OCI-LY3 (cell line): Measurements from ENCODE around the gene SVIL.
"Not testable (repeated sequence)": the region's sequence is repeated elsewhere in the genome, so short reads cannot be mapped to it uniquely, and the experiment has no call there.

Experiments
- H2AFZ ChIP-seq: fragments of 200-600, 300-600 bp; shearing (Covaris generic); 2 replicates; pipeline ENCODE4 v1.6.0; 2014; ENCODE audit warnings: antibody characterized with exemption, low read depth, low read length
- H3K27ac ChIP-seq: fragments of 200-600, 300-600 bp; sonication (generic); 2 replicates; pipeline ENCODE4 v1.5.1; 2014; ENCODE audit warnings: mild to moderate bottlenecking, low read length, moderate library complexity, mixed read lengths
- H3K27me3 ChIP-seq: fragments of 200-600, 300-600 bp; sonication (generic); 2 replicates; pipeline ENCODE4 v1.6.1; 2014; ENCODE audit warnings: low read depth, low read length, mixed read lengths
- H3K36me3 ChIP-seq: fragments of 200-600, 300-600 bp; sonication (generic); replicated peaks from 2 replicates; pipeline ENCODE3; 2014; ENCODE audit warnings: low read depth, low read length, mixed read lengths
- H3K4me1 ChIP-seq: fragments of 300-600, 200-600 bp; sonication (generic); 2 replicates; pipeline ENCODE4 v1.6.1; 2014; ENCODE audit warnings: low read length, mixed read lengths
- H3K4me2 ChIP-seq: fragments of 200-600, 300-600 bp; sonication (generic); 2 replicates; pipeline ENCODE4 v1.6.1; 2014; ENCODE audit warnings: low read length, mixed read lengths
- H3K4me3 ChIP-seq: fragments of 300-600, 200-600 bp; sonication (generic); 2 replicates; pipeline ENCODE4 v1.5.1; 2014; ENCODE audit warnings: antibody characterized with exemption, mild to moderate bottlenecking, low read length, moderate library complexity
- H3K79me2 ChIP-seq: fragments of 300-600, 200-600 bp; shearing (Covaris generic); 2 replicates; pipeline ENCODE4 v1.6.1; 2014; ENCODE audit warnings: mild to moderate bottlenecking, low read length, mixed read lengths
- H3K9ac ChIP-seq: fragments of 300-600, 200-600 bp; shearing (Covaris generic); 2 replicates; pipeline ENCODE4 v1.6.0; 2014; ENCODE audit warnings: mild to moderate bottlenecking, low read length, moderate library complexity
- H3K9me3 ChIP-seq: fragments of 200-600, 300-600 bp; shearing (Covaris generic); 2 replicates; pipeline ENCODE4 v1.6.1; 2014; ENCODE audit warnings: low read length, mixed read lengths; ENCODE audit not compliant: insufficient read depth
- H4K20me1 ChIP-seq: fragments of 200-600, 300-600 bp; sonication (generic); 2 replicates; pipeline ENCODE4 v1.6.1; 2016; ENCODE audit warnings: low read length, mixed read lengths; ENCODE audit not compliant: insufficient read depth
- EZH2phosphoT487 ChIP-seq: fragments of 200-600 bp; shearing (Covaris generic); IDR thresholded peaks from 2 replicates; pipeline ENCODE4 v1.6.1; 2018; ENCODE audit warnings: antibody characterized with exemption, mixed run types, low read depth
- TF ChIP-seq, protein P1 (sequence below): fragments of 200-600, 300-600 bp; sonication (generic); IDR thresholded peaks from 2 replicates; pipeline ENCODE4 v1.5.1; 2014; ENCODE audit warnings: antibody characterized with exemption, low read length, low read depth

The SVIL gene

DNA sequence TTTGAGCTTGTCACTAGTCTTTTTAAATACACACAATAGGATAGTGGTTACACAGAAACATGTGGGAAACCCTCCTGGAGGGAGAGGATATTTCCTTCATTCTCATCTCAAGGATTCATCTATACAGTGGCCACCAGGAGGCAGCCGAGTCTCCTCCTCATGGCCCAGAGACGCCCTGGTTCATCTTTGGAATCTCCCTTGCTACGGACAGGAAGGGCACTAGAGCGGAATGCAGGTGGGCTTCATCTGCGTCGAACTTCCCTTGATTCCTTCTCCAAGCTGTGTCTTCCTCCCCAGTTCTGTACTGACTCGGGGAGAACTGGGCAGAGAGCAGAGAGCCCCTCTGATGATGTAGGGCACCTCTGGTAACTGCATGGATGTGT is 146.9 kb downstream of the SVIL start:
- not testable (repeated sequence) for H2AFZ ChIP-seq, H3K4me3 ChIP-seq, H3K9ac ChIP-seq, H3K27ac ChIP-seq, H3K79me2 ChIP-seq, H3K4me1 ChIP-seq, H3K27me3 ChIP-seq, H3K9me3 ChIP-seq, H4K20me1 ChIP-seq, H3K36me3 ChIP-seq
- H3K4me2 ChIP-seq = 0 out of 2 replicates have a peak overlapping the region, but pooled peaks have one; percentile 37
- TF ChIP-seq, protein P1, sequence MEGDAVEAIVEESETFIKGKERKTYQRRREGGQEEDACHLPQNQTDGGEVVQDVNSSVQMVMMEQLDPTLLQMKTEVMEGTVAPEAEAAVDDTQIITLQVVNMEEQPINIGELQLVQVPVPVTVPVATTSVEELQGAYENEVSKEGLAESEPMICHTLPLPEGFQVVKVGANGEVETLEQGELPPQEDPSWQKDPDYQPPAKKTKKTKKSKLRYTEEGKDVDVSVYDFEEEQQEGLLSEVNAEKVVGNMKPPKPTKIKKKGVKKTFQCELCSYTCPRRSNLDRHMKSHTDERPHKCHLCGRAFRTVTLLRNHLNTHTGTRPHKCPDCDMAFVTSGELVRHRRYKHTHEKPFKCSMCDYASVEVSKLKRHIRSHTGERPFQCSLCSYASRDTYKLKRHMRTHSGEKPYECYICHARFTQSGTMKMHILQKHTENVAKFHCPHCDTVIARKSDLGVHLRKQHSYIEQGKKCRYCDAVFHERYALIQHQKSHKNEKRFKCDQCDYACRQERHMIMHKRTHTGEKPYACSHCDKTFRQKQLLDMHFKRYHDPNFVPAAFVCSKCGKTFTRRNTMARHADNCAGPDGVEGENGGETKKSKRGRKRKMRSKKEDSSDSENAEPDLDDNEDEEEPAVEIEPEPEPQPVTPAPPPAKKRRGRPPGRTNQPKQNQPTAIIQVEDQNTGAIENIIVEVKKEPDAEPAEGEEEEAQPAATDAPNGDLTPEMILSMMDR = peak; percentile 34

DNA sequence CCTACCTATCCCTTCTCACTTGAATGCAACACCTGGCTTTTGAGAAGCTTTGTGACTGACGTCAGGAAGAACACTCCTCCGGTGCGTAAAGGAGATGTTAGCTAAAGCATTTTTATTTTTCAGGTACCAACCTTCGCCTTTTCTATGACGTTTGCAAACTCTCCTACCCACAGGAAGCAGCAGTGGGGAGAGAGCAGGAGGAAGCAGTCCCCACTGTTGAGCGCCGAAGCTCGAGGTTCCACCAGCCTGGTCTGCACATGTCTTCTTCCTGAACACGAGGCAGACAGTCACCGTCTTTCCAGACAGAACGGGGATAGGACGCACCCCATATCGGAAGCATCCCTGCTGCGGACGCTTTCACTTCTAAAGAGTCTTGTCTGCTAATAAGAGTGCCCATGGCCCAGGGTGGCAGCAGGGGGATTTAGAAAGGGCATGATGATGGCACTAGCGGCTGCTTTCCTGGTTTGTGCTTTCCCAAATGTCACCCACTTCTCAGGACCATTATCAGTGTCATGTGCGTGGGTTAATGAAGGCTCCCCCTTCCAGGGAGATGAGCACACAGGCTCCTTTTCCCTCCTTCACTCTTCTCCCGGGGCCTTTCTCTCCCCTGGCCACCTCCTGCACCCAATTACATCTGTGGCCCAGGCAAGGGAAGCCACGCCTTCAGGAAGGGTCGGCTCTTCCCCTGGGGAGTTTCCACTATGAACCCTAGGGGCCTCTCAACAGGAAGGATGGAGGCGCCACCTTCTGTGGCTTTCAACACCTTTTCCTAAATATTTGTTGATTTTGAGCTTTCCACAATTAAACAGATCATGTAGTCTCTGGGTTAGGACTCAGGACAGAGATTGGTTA is 147.5 kb downstream of the SVIL start:
- H3K9ac ChIP-seq, H3K79me2 ChIP-seq, H2AFZ ChIP-seq, H3K9me3 ChIP-seq, H3K4me1 ChIP-seq, H3K4me3 ChIP-seq, H3K27me3 ChIP-seq, H3K36me3 ChIP-seq, H3K4me2 ChIP-seq, H3K27ac ChIP-seq, H4K20me1 ChIP-seq: not testable (repeated sequence)

DNA sequence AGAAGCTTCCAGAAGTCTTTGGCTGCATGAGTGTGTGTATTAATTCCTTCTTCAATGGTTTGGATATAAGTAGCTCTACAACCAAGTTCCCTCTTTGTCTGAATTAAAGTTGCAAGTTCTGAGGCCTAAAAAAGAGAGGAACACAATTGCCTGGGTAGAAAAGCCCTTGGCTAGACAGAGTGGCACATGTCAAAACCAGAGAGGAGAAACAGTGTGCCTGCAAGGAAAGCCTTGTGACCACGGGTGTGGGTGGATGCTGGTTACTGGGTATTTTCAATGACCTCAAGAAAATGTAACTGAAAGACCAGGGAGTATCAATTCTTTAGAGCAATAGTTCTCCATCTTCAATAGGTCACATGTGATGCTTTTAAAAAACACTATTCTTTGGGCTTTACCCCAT is 148.3 kb downstream of the SVIL start:
- Histone ChIP-seq H3K27me3 (no peaks in the 10 kb centered on the region), H3K4me3 (no peak overlapping the region), H3K4me2 (no peak overlapping the region), H3K27ac (no peak overlapping the region), H3K9ac (no peak overlapping the region), H2AFZ (no peak overlapping the region), H3K4me1 (no peaks in the 10 kb centered on the region), H3K9me3 (no peaks in the 10 kb centered on the region), H3K79me2 (no peaks in the 10 kb centered on the region), H3K36me3 (no peaks in the 10 kb centered on the region), H4K20me1 (no peaks in the 10 kb centered on the region)
- TF ChIP-seq, protein P1 = no peak
- no peak for TF ChIP-seq EZH2phosphoT487

DNA sequence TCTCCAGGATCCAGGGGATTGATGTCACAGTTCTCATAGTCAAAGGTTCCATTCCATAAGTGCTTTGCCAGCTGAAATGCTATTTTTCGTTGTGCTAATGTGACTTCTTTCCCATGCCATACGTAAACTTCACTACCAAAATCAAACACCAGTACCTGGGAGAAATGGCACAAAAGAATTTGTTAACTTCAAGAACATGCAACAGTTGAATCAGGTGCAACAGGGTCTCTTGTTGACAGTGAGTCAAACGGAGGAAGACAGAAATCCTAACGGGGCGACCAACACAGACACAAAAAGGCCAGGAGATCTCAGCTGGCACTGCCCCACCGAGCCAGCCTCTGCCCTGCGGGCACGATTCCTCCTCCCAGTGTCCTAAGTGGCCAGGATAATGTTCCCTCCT is 150.1 kb downstream of the SVIL start:
- not testable (repeated sequence) for H2AFZ ChIP-seq, H3K4me3 ChIP-seq, H3K36me3 ChIP-seq, H3K27me3 ChIP-seq, H3K9ac ChIP-seq, H3K9me3 ChIP-seq, H3K27ac ChIP-seq, H3K79me2 ChIP-seq, H4K20me1 ChIP-seq, H3K4me1 ChIP-seq, H3K4me2 ChIP-seq

DNA sequence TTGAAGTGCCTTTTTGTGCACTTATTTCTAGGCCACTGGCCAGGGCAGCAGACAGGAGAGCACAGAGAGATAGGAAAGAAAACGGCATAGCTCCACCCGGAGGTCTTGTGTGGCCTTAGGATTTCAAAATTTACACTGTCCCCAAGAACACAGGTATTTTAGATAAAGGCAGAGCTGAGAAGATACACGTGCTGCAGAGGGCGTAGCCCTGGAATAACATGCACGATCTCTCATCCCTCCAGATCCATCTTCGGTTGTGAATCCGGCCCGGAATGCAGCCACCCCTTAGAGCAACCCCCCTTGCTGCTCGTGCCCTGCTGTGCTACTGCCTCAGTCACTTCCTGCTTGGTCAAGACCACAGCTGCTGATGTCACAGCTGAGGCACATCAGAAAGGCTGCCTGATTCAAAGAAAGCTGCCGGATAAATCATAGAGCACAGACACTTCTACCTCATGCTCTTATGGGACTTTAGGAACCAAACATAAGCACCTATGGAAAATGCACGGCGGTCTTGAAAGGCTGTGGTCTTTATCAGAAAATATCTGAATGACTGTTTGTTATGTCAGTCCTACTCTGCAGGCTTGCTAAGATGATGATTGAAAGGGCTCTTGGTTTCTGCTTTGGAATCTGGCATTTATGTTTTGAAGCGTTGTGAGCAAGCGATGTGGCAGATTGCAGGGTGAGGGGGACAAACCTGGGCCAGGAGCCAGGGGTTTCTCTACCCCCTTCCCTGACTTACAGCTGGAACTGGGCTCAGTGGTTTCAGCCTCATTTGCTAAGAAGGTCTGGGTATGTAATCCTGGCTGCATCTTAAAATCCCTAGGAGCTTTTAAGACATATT is 152.0 kb downstream of the SVIL start:
- no peak overlapping the region for H2AFZ ChIP-seq
- no peak overlapping the region for H3K9ac ChIP-seq
- H3K4me3 ChIP-seq = no peak overlapping the region
- no peak for TF ChIP-seq EZH2phosphoT487
- TF ChIP-seq, protein P1 = no peak
- no peaks in the 10 kb centered on the region for H3K9me3 ChIP-seq
- H3K27me3 ChIP-seq = no peaks in the 10 kb centered on the region
- no peaks in the 10 kb centered on the region for H3K4me1 ChIP-seq
- H3K4me2 ChIP-seq = no peak overlapping the region
- H3K79me2 ChIP-seq = no peaks in the 10 kb centered on the region
- H3K27ac ChIP-seq = no peak overlapping the region
- no peaks in the 10 kb centered on the region for H3K36me3 ChIP-seq
- no peaks in the 10 kb centered on the region for H4K20me1 ChIP-seq
